ENCODE measurements around the gene STPG1. TPM values are rescaled to one million over a fixed set of nuclear protein-coding genes. Genes with fewer than 3 reads are reported as not detected.

Gene STPG1
- total and polyA plus RNA-seq, 5 donors = 3.9 to 8.3 (median 6.8) TPM

- H3K4me1 ChIP-seq (ENCODE audit: control insufficient read depth, insufficient read depth, low read length) = peaks cover 6% of the 10 kb centered on the region
- no peaks in the 10 kb centered on the region for H3K27me3 ChIP-seq (ENCODE audit: control insufficient read depth, insufficient read depth)
- ATAC-seq (no peak), DNase-seq (no peak)
- WGBS = 74% methylated on average over 4 of the region's 4 CpGs
- intact Hi-C loops (cut with DNase I) = loop anchor here in 2 of 4 donors (2.0 to 10.0 kb wide), 3 partner anchors 70 to 242 kb away; no protein-coding TSS in a partner anchor
- no peak overlapping the region for H3K4me3 ChIP-seq (ENCODE audit: low read length)
- H3K9me3 ChIP-seq (ENCODE audit: control insufficient read depth, low read length) = no peaks in the 10 kb centered on the region
- H3K27ac ChIP-seq (ENCODE audit: low read length) = peak overlapping the region; percentile 89
These were observed 21.0 kb downstream of the STPG1 start for GRCh38 chr1:24392604-24392946.

- Histone ChIP-seq H3K9me3 (ENCODE audit: control insufficient read depth, low read length) (no peaks in the 10 kb centered on the region), H3K27me3 (ENCODE audit: control insufficient read depth, insufficient read depth) (no peaks in the 10 kb centered on the region), H3K27ac (ENCODE audit: low read length) (peak overlapping the region; percentile 89), H3K4me3 (ENCODE audit: low read length) (peak overlapping the region; percentile 8), H3K4me1 (ENCODE audit: control insufficient read depth, insufficient read depth, low read length) (peaks cover 6% of the 10 kb centered on the region)
- intact Hi-C loops (cut with DNase I) = loop anchor here (2.0 to 10.0 kb wide), 5 partner anchors 70 to 243 kb away; no protein-coding TSS in a partner anchor
- peak; percentile 80 to 84 for ATAC-seq
- peak; percentile 56 to 82 (median 77) for DNase-seq
- 27% methylated on average over 11 of the region's 11 CpGs for WGBS
These were observed 21.5 kb downstream of the STPG1 start for GRCh38 chr1:24391882-24392603.

GRCh38 chr1:24390924-24391782, 22.4 kb downstream of the STPG1 start:
- intact Hi-C loops (cut with DNase I) = loop anchor here in 3 of 4 donors (2.0 to 10.0 kb wide), 4 partner anchors 69 to 244 kb away; no protein-coding TSS in a partner anchor
- WGBS = 11% methylated on average over 12 of the region's 12 CpGs
- Histone ChIP-seq H3K4me3 (ENCODE audit: low read length) (no peak overlapping the region), H3K27ac (ENCODE audit: low read length) (no peak overlapping the region), H3K4me1 (ENCODE audit: control insufficient read depth, insufficient read depth, low read length) (peaks cover 6% of the 10 kb centered on the region), H3K9me3 (ENCODE audit: control insufficient read depth, low read length) (no peaks in the 10 kb centered on the region), H3K27me3 (ENCODE audit: control insufficient read depth, insufficient read depth) (no peaks in the 10 kb centered on the region)
- DNase-seq (peak; percentile 83 to 91 (median 89)), ATAC-seq (peak; percentile 92 to 94)

- Histone ChIP-seq H3K27me3 (ENCODE audit: control insufficient read depth, insufficient read depth) (no peaks in the 10 kb centered on the region), H3K27ac (ENCODE audit: low read length) (no peak overlapping the region), H3K4me1 (ENCODE audit: control insufficient read depth, insufficient read depth, low read length) (peaks cover 6% of the 10 kb centered on the region), H3K4me3 (ENCODE audit: low read length) (no peak overlapping the region), H3K9me3 (ENCODE audit: control insufficient read depth, low read length) (no peaks in the 10 kb centered on the region)
- DNase-seq (no peak), ATAC-seq (peak in 1 of 2 donors; percentile 53)
- WGBS = 90% methylated on average over 4 of the region's 4 CpGs
- intact Hi-C loops (cut with DNase I) = no loop called here
These were observed 24.3 kb downstream of the STPG1 start for GRCh38 chr1:24389231-24389678.

- H3K9me3 ChIP-seq (ENCODE audit: control insufficient read depth, low read length) = no peaks in the 10 kb centered on the region
- no peaks in the 10 kb centered on the region for H3K27me3 ChIP-seq (ENCODE audit: control insufficient read depth, insufficient read depth)
- H3K4me3 ChIP-seq (ENCODE audit: low read length) = no peak overlapping the region
- DNase-seq (no peak), ATAC-seq (no peak)
- H3K27ac ChIP-seq (ENCODE audit: low read length) = no peak overlapping the region
- peaks cover 6% of the 10 kb centered on the region for H3K4me1 ChIP-seq (ENCODE audit: control insufficient read depth, insufficient read depth, low read length)
- intact Hi-C loops (cut with DNase I) = no loop called here
- 92% methylated on average over 8 of the region's 8 CpGs for WGBS
These were observed 25.2 kb downstream of the STPG1 start for GRCh38 chr1:24388331-24388885.

- Histone ChIP-seq H3K27me3 (ENCODE audit: control insufficient read depth, insufficient read depth) (no peaks in the 10 kb centered on the region), H3K27ac (ENCODE audit: low read length) (no peak overlapping the region), H3K9me3 (ENCODE audit: control insufficient read depth, low read length) (no peaks in the 10 kb centered on the region), H3K4me1 (ENCODE audit: control insufficient read depth, insufficient read depth, low read length) (peaks cover 6% of the 10 kb centered on the region), H3K4me3 (ENCODE audit: low read length) (no peak overlapping the region)
- DNase-seq (no peak), ATAC-seq (no peak)
- intact Hi-C loops (cut with DNase I) = no loop called here
- WGBS = 75% methylated on average over 1 of the region's 1 CpG
These were observed 25.9 kb downstream of the STPG1 start for GRCh38 chr1:24387636-24388175.

GRCh38 chr1:24386931-24387330, 26.7 kb downstream of the STPG1 start:
- Histone ChIP-seq H3K4me3 (ENCODE audit: low read length) (no peak overlapping the region), H3K9me3 (ENCODE audit: control insufficient read depth, low read length) (no peaks in the 10 kb centered on the region), H3K27me3 (ENCODE audit: control insufficient read depth, insufficient read depth) (no peaks in the 10 kb centered on the region), H3K4me1 (ENCODE audit: control insufficient read depth, insufficient read depth, low read length) (peaks cover 2% of the 10 kb centered on the region), H3K27ac (ENCODE audit: low read length) (no peak overlapping the region)
- DNase-seq (no peak), ATAC-seq (no peak)
- WGBS = 90% methylated on average over 11 of the region's 11 CpGs
- intact Hi-C loops (cut with DNase I) = no loop called here

GRCh38 chr1:24386241-24386640, 27.3 kb downstream of the STPG1 start:
- no peaks in the 10 kb centered on the region for H3K4me1 ChIP-seq (ENCODE audit: control insufficient read depth, insufficient read depth, low read length)
- DNase-seq (no peak), ATAC-seq (no peak)
- intact Hi-C loops (cut with DNase I) = no loop called here
- H3K27me3 ChIP-seq (ENCODE audit: control insufficient read depth, insufficient read depth) = no peaks in the 10 kb centered on the region
- no peaks in the 10 kb centered on the region for H3K9me3 ChIP-seq (ENCODE audit: control insufficient read depth, low read length)
- 77% methylated on average over 9 of the region's 9 CpGs for WGBS
- no peak overlapping the region for H3K27ac ChIP-seq (ENCODE audit: low read length)
- no peak overlapping the region for H3K4me3 ChIP-seq (ENCODE audit: low read length)

GRCh38 chr1:24385160-24385940, 28.2 kb downstream of the STPG1 start:
- Histone ChIP-seq H3K27me3 (ENCODE audit: control insufficient read depth, insufficient read depth) (no peaks in the 10 kb centered on the region), H3K9me3 (ENCODE audit: control insufficient read depth, low read length) (no peaks in the 10 kb centered on the region), H3K4me1 (ENCODE audit: control insufficient read depth, insufficient read depth, low read length) (no peaks in the 10 kb centered on the region), H3K27ac (ENCODE audit: low read length) (no peak overlapping the region), H3K4me3 (ENCODE audit: low read length) (no peak overlapping the region)
- ATAC-seq = no peak
- intact Hi-C loops (cut with DNase I) = no loop called here
- no peak for DNase-seq
- 81% methylated on average over 12 of the region's 12 CpGs for WGBS

All from right cardiac atrium (tissue), 5 donors.